MCF 10A (cell line): ENCODE measurements around the gene RPS6KA2. TPM values are rescaled to one million over a fixed set of nuclear protein-coding genes. Genes with fewer than 3 reads are reported as not detected.

Source experiments
- BruUV-seq: library from RNA; stranded (reverse); fragments of 400-500 nt; replicated peaks from 2 replicates; lab custom pipeline; 2021; lab: Mats Ljungman, UMichigan
- CTCF ChIA-PET: fragments of 300-600 bp; sonication (Branson Sonifier 250); formaldehyde crosslinking; extraction: SDS; loops from one replicate; lab custom pipeline; 2021; ENCODE audit warnings: antibody characterized with exemption, inconsistent platforms; lab: Yijun Ruan, JAX
- POLR2A ChIA-PET: fragments of 300-600, 350-650 bp; sonication (Branson Sonifier 250); formaldehyde crosslinking; extraction: SDS; loops from one replicate; lab custom pipeline; 2020; ENCODE audit warnings: antibody characterized with exemption, inconsistent platforms; lab: Yijun Ruan, JAX
- DNase-seq: peaks from one replicate; pipeline ENCODE4 v3.0.0-alpha.2; 2018; ENCODE audit not compliant: unreplicated experiment
- H3K27ac Mint-ChIP-seq: one replicate; pipeline ENCODE4 v1.8.0; 2022; ENCODE audit warnings: mild to moderate bottlenecking, low read depth, mixed read lengths; ENCODE audit not compliant: unreplicated experiment
- H3K27me3 Mint-ChIP-seq: one replicate; pipeline ENCODE4 v1.8.0; 2022; ENCODE audit warnings: mixed read lengths; ENCODE audit not compliant: insufficient read depth, unreplicated experiment
- H3K36me3 Mint-ChIP-seq: one replicate; pipeline ENCODE4 v1.8.0; 2022; ENCODE audit warnings: mild to moderate bottlenecking, moderate library complexity, mixed read lengths; ENCODE audit not compliant: insufficient read depth, unreplicated experiment
- H3K4me1 Mint-ChIP-seq: one replicate; pipeline ENCODE4 v1.8.0; 2022; ENCODE audit warnings: mixed read lengths; ENCODE audit not compliant: insufficient read depth, unreplicated experiment
- H3K4me3 Mint-ChIP-seq: one replicate; pipeline ENCODE4 v1.8.0; 2022; ENCODE audit warnings: mild to moderate bottlenecking, moderate library complexity, mixed read lengths; ENCODE audit not compliant: unreplicated experiment
- H3K9me3 Mint-ChIP-seq: one replicate; pipeline ENCODE4 v1.8.0; 2022; ENCODE audit warnings: mixed read lengths; ENCODE audit not compliant: unreplicated experiment
- intact Hi-C: fragments of 100-400 bp; cut with micrococcal nuclease; formaldehyde crosslinking; loops from 2 replicates; pipeline ENCODE4 v1.14.1; 2022
- total RNA-seq: library from RNA; stranded (reverse); gene quantifications from 2 replicates; pipeline ENCODE4 v1.2.3, GENCODE V29; 2022
- TF ChIP-seq, protein P1 (sequence below): fragments of 200-600 bp; IDR thresholded peaks from one replicate; pipeline ENCODE4 v1.8.0; 2022; ENCODE audit warnings: antibody characterized with exemption, mild to moderate bottlenecking; ENCODE audit not compliant: unreplicated experiment

The RPS6KA2 gene
- total RNA-seq, 1 experiment from 2014 or later: 126 TPM

GRCh38 chr6:166470029-166470862, 156.8 kb downstream of the RPS6KA2 start:
- Mint-ChIP-seq H3K4me1 (no peaks in the 10 kb centered on the region), H3K27ac (no peak overlapping the region), H3K4me3 (no peak overlapping the region), H3K27me3 (no peaks in the 10 kb centered on the region), H3K9me3 (no peaks in the 10 kb centered on the region), H3K36me3 (peaks cover 77% of the 10 kb centered on the region)
- TF ChIP-seq, protein P1, sequence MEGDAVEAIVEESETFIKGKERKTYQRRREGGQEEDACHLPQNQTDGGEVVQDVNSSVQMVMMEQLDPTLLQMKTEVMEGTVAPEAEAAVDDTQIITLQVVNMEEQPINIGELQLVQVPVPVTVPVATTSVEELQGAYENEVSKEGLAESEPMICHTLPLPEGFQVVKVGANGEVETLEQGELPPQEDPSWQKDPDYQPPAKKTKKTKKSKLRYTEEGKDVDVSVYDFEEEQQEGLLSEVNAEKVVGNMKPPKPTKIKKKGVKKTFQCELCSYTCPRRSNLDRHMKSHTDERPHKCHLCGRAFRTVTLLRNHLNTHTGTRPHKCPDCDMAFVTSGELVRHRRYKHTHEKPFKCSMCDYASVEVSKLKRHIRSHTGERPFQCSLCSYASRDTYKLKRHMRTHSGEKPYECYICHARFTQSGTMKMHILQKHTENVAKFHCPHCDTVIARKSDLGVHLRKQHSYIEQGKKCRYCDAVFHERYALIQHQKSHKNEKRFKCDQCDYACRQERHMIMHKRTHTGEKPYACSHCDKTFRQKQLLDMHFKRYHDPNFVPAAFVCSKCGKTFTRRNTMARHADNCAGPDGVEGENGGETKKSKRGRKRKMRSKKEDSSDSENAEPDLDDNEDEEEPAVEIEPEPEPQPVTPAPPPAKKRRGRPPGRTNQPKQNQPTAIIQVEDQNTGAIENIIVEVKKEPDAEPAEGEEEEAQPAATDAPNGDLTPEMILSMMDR: no peak
- ChIA-PET CTCF (no interaction called here), POLR2A (no interaction called here)
- intact Hi-C loops: no loop called here
- DNase-seq: peak; percentile 16
- no TSS peak for BruUV-seq

- BruUV-seq: no TSS peak
- TF ChIP-seq, protein P1: no peak
- peaks cover 77% of the 10 kb centered on the region for H3K36me3 Mint-ChIP-seq
- no peaks in the 10 kb centered on the region for H3K27me3 Mint-ChIP-seq
- POLR2A ChIA-PET: no interaction called here
- DNase-seq: no peak
- no peaks in the 10 kb centered on the region for H3K9me3 Mint-ChIP-seq
- H3K27ac Mint-ChIP-seq: no peak overlapping the region
- CTCF ChIA-PET: no interaction called here
- no peaks in the 10 kb centered on the region for H3K4me1 Mint-ChIP-seq
- intact Hi-C loops: no loop called here
- no peak overlapping the region for H3K4me3 Mint-ChIP-seq
Observed at GRCh38 chr6:166469426-166469961, 157.6 kb downstream of the RPS6KA2 start.

DNA sequence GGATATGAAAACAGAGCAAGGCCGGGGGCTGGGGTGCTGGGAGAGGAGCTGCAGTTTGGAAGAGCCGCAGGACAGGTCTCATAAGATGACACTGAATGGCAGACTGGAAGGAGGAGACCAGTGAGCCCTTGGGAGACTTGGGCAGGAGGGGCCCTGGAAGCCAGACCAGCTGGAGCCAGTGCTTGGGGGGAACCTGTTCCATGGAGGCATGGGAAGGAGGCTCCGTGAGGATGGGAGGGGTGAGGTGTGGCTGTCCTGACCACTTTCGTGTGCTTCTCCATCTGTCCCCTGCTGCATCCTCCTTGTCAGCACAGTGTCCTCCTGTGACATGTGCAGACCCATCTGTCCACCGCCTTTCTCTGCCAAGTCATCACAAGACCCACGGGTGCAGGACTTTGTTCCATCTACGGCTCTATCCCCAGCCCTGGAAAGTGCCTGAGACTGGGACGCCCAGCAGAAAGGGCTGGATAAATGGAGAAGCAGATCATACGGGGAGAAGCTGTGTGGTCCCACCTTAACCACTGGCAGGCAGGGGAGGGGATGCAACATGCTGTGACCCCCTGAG, 159.5 kb downstream of the RPS6KA2 start:
- BruUV-seq: no TSS peak
- Mint-ChIP-seq H3K4me3 (no peak overlapping the region), H3K9me3 (no peaks in the 10 kb centered on the region), H3K4me1 (no peaks in the 10 kb centered on the region), H3K36me3 (peaks cover 71% of the 10 kb centered on the region), H3K27me3 (no peaks in the 10 kb centered on the region), H3K27ac (peak overlapping the region; percentile 57)
- ChIA-PET POLR2A (no interaction called here), CTCF (no interaction called here)
- no peak for DNase-seq
- TF ChIP-seq, protein P1: no peak
- intact Hi-C loops: no loop called here
